PC-3 (cell line): ENCODE results near the gene RASSF5.

Experiments used
- CTCF ChIP-seq: fragments of 300-600 bp; sonication (generic); conservative IDR thresholded peaks from 2 replicates; pipeline ENCODE4 v1.5.1; 2017; ENCODE audit warnings: antibody characterized with exemption, low read depth, mild to moderate bottlenecking, low read length
- EZH2 ChIP-seq: fragments of 300-600 bp; sonication (generic); IDR thresholded peaks from one replicate; pipeline ENCODE4 v1.6.1; 2017; ENCODE audit warnings: antibody characterized with exemption, mild to moderate bottlenecking, low read length; ENCODE audit not compliant: unreplicated experiment
- EZH2phosphoT487 ChIP-seq: fragments of 300-600 bp; sonication (generic); IDR thresholded peaks from 2 replicates; pipeline ENCODE4 v1.6.1; 2018; ENCODE audit warnings: mild to moderate bottlenecking, antibody characterized with exemption, low read length, borderline replicate concordance

DNA sequence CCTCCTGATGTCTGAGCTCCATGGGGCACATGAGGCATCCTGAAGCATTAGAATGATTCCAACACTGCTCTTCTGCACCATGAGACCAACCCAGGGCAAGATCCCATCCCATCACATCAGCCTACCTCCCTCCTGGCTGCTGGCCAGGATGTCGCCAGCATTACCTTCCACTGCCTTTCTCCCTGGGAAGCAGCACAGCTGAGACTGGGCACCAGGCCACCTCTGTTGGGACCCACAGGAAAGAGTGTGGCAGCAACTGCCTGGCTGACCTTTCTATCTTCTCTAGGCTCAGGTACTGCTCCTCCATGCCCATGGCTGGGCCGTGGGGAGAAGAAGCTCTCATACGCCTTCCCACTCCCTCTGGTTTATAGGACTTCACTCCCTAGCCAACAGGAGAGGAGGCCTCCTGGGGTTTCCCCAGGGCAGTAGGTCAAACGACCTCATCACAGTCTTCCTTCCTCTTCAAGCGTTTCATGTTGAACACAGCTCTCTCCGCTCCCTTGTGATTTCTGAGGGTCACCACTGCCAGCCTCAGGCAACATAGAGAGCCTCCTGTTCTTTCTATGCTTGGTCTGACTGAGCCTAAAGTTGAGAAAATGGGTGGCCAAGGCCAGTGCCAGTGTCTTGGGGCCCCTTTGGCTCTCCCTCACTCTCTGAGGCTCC, 11.1 kb upstream of the RASSF5 start:
- TF ChIP-seq CTCF: no peak
- no peak for TF ChIP-seq EZH2phosphoT487
- TF ChIP-seq EZH2: no peak
